WTC11 (cell line): ENCODE results near the gene DMRTB1. TPM values are rescaled to one million over a fixed set of nuclear protein-coding genes. Genes with fewer than 3 reads are reported as not detected.
A peak's percentile ranks its signal among the peaks of the same experiment; 100 is the strongest.

Experiments
- AFF4 ChIP-seq: sonication (generic); formaldehyde crosslinking; IDR thresholded peaks from 2 replicates; pipeline ENCODE4 v1.8.1; 2023; ENCODE audit warnings: mild to moderate bottlenecking, missing genetic modification reagents, borderline replicate concordance
- ATF1 ChIP-seq: sonication (generic); formaldehyde crosslinking; IDR thresholded peaks from 2 replicates; pipeline ENCODE4 v1.8.1; 2023; ENCODE audit warnings: mild to moderate bottlenecking, moderate library complexity, missing genetic modification reagents
- CREB1 ChIP-seq: sonication (generic); formaldehyde crosslinking; IDR thresholded peaks from 2 replicates; pipeline ENCODE4 v1.8.0; 2023; ENCODE audit warnings: mild to moderate bottlenecking, missing genetic modification reagents
- ETV6 ChIP-seq: sonication (generic); formaldehyde crosslinking; IDR thresholded peaks from 2 replicates; pipeline ENCODE4 v1.8.1; 2022; ENCODE audit warnings: mild to moderate bottlenecking, missing genetic modification reagents
- FOXP1 ChIP-seq: sonication (generic); formaldehyde crosslinking; IDR thresholded peaks from 2 replicates; pipeline ENCODE4 v1.8.0; 2022; ENCODE audit warnings: missing genetic modification reagents, mild to moderate bottlenecking, moderate library complexity, borderline replicate concordance
- GABPB1 ChIP-seq: sonication (generic); formaldehyde crosslinking; IDR thresholded peaks from 2 replicates; pipeline ENCODE4 v1.8.1; 2023; ENCODE audit warnings: mild to moderate bottlenecking, missing genetic modification reagents
- GTF2I ChIP-seq: fragments of 250-450 bp; sonication (Bioruptor Pico); conservative IDR thresholded peaks from 2 replicates; pipeline ENCODE4 v1.4.0; 2021; ENCODE audit warnings: mild to moderate bottlenecking
- IRF2 ChIP-seq: sonication (generic); formaldehyde crosslinking; IDR thresholded peaks from 2 replicates; pipeline ENCODE4 v1.8.0; 2022; ENCODE audit warnings: low read depth, missing genetic modification reagents, borderline replicate concordance
- JAZF1 ChIP-seq: fragments of 250-450 bp; sonication (Bioruptor Pico); IDR thresholded peaks from 2 replicates; pipeline ENCODE4 v1.9.0; 2021; ENCODE audit warnings: moderate library complexity, mild to moderate bottlenecking, inconsistent platforms
- MYBL2 ChIP-seq: sonication (generic); formaldehyde crosslinking; IDR thresholded peaks from 2 replicates; pipeline ENCODE4 v1.8.1; 2023; ENCODE audit warnings: mild to moderate bottlenecking, moderate library complexity, missing genetic modification reagents
- NR1H2 ChIP-seq: sonication (generic); formaldehyde crosslinking; IDR thresholded peaks from 2 replicates; pipeline ENCODE4 v1.9.0; 2021; ENCODE audit warnings: mild to moderate bottlenecking, moderate library complexity, missing genetic modification reagents
- RELA ChIP-seq: sonication (generic); formaldehyde crosslinking; IDR thresholded peaks from 2 replicates; pipeline ENCODE4 v1.8.1; 2022; ENCODE audit warnings: missing genetic modification reagents, mild to moderate bottlenecking, borderline replicate concordance
- RORB ChIP-seq: fragments of 250-450 bp; sonication (Bioruptor Pico); IDR thresholded peaks from 2 replicates; pipeline ENCODE4 v1.9.0; 2021; ENCODE audit warnings: mild to moderate bottlenecking
- SMAD4 ChIP-seq: sonication (generic); formaldehyde crosslinking; IDR thresholded peaks from 2 replicates; pipeline ENCODE4 v1.8.0; 2022; ENCODE audit warnings: mild to moderate bottlenecking, missing genetic modification reagents
- TEAD1 ChIP-seq: sonication (generic); formaldehyde crosslinking; IDR thresholded peaks from 2 replicates; pipeline ENCODE4 v1.8.0; 2022; ENCODE audit warnings: mild to moderate bottlenecking, missing genetic modification reagents
- USF2 ChIP-seq: sonication (generic); formaldehyde crosslinking; IDR thresholded peaks from 2 replicates; pipeline ENCODE4 v1.8.1; 2023; ENCODE audit warnings: mild to moderate bottlenecking, missing genetic modification reagents, moderate library complexity
- ZBTB21 ChIP-seq: sonication (generic); formaldehyde crosslinking; IDR thresholded peaks from 2 replicates; pipeline ENCODE4 v1.8.1; 2023; ENCODE audit warnings: mild to moderate bottlenecking, missing genetic modification reagents, borderline replicate concordance
- ZMAT4 ChIP-seq: fragments of 250-450 bp; sonication (Bioruptor Pico); IDR thresholded peaks from 2 replicates; pipeline ENCODE4 v1.9.0; 2021; ENCODE audit warnings: mild to moderate bottlenecking
- ZNF121 ChIP-seq: sonication (generic); formaldehyde crosslinking; IDR thresholded peaks from 2 replicates; pipeline ENCODE4 v1.8.0; 2023; ENCODE audit warnings: missing genetic modification reagents
- ZNF219 ChIP-seq: sonication (generic); formaldehyde crosslinking; IDR thresholded peaks from 2 replicates; pipeline ENCODE4 v1.8.0; 2023; ENCODE audit warnings: missing genetic modification reagents, mild to moderate bottlenecking, borderline replicate concordance
- ZNF263 ChIP-seq: sonication (generic); formaldehyde crosslinking; IDR thresholded peaks from 2 replicates; pipeline ENCODE4 v1.8.1; 2022; ENCODE audit warnings: low read depth, mild to moderate bottlenecking, moderate library complexity, missing genetic modification reagents
- ZNF317 ChIP-seq: sonication (generic); formaldehyde crosslinking; IDR thresholded peaks from 2 replicates; pipeline ENCODE4 v1.8.1; 2023; ENCODE audit warnings: low read depth, mild to moderate bottlenecking, moderate library complexity, missing genetic modification reagents, borderline replicate concordance
- ZNF396 ChIP-seq: fragments of 250-450 bp; sonication (Bioruptor Pico); IDR thresholded peaks from 2 replicates; pipeline ENCODE4 v1.8.0; 2021; ENCODE audit warnings: mild to moderate bottlenecking, moderate library complexity, borderline replicate concordance
- ZNF423 ChIP-seq: fragments of 250-450 bp; sonication (Bioruptor Pico); IDR thresholded peaks from 2 replicates; pipeline ENCODE4 v2.1.2; 2022; ENCODE audit warnings: mild to moderate bottlenecking, moderate library complexity
- ZNF671 ChIP-seq: fragments of 250-450 bp; sonication (Bioruptor Pico); IDR thresholded peaks from 2 replicates; pipeline ENCODE4 v1.8.0; 2021; ENCODE audit warnings: mild to moderate bottlenecking
- total RNA-seq: library from RNA; stranded (reverse); gene quantifications from 3 replicates; pipeline ENCODE4 v1.2.3, GENCODE V29; 2021
- TF ChIP-seq, protein P1 (sequence below): sonication (generic); formaldehyde crosslinking; IDR thresholded peaks from 2 replicates; pipeline ENCODE4 v1.8.0; 2022; ENCODE audit warnings: mild to moderate bottlenecking, missing genetic modification reagents
- TF ChIP-seq, protein P2 (sequence below): sonication (generic); formaldehyde crosslinking; IDR thresholded peaks from 2 replicates; pipeline ENCODE4 v1.8.1; 2023; ENCODE audit warnings: mild to moderate bottlenecking, missing genetic modification reagents
- TF ChIP-seq, protein P3 (sequence below): fragments of 250-450 bp; sonication (Bioruptor Pico); conservative IDR thresholded peaks from 2 replicates; pipeline ENCODE4 v1.9.0; 2021; ENCODE audit warnings: mild to moderate bottlenecking
- TF ChIP-seq, protein P4 (sequence below): fragments of 200-600 bp; IDR thresholded peaks from 2 replicates; pipeline ENCODE4 v1.8.0; 2022; ENCODE audit warnings: antibody characterized with exemption

Gene DMRTB1
- total RNA-seq, 1 experiment from 2014 or later, result 0.17 TPM

DNA sequence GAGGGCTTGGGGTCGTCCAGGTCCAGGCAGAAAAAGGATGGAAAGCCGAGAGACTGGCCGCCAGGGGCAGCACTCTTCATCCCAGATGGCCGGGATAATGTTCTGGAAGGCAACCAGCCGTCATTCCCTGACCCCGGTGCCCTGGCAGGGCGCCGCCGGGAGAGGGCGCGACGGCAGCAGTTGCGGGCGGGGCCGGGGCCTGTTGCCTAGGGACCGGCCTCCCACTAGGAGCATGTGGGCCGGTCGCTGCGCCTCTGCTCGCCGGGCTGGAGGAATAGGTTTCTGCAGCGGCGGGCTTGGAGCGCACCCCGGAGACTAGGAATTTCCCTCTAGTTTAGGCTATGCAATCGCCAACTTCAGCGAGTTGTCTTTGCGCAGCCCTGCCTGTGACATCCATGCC, 11.0 kb downstream of the DMRTB1 start (continued):
- TF ChIP-seq USF2 (CRISPR knock-in tag) (peak; percentile 36; the same call in 1 of the 2 replicates), GABPB1 (CRISPR knock-in tag) (no peak), NR1H2 (CRISPR knock-in tag) (no peak), SMAD4 (CRISPR knock-in tag) (no peak), ZMAT4 (CRISPR knock-in tag) (no peak), ATF1 (CRISPR knock-in tag) (no peak), AFF4 (0 out of 2 replicates have a peak, but pooled peaks have one; percentile 34), TEAD1 (CRISPR knock-in tag) (peak; percentile 71; the same call in 1 of the 2 replicates), ETV6 (CRISPR knock-in tag) (no peak), ZNF396 (CRISPR knock-in tag) (no peak), CREB1 (CRISPR knock-in tag) (no peak), FOXP1 (CRISPR knock-in tag) (no peak), ZNF219 (CRISPR knock-in tag) (no peak), ZBTB21 (CRISPR knock-in tag) (peak; percentile 71; the same call in 1 of the 2 replicates), JAZF1 (CRISPR knock-in tag) (no peak), ZNF423 (CRISPR knock-in tag) (no peak), GTF2I (CRISPR knock-in tag) (no peak), RELA (no peak), IRF2 (CRISPR knock-in tag) (no peak), ZNF121 (CRISPR knock-in tag) (no peak), ZNF263 (CRISPR knock-in tag) (no peak), ZNF671 (CRISPR knock-in tag) (no peak), ZNF317 (CRISPR knock-in tag) (no peak), MYBL2 (CRISPR knock-in tag) (no peak; the same call in 1 of the 2 replicates), RORB (CRISPR knock-in tag) (no peak)
- TF ChIP-seq, protein P1, sequence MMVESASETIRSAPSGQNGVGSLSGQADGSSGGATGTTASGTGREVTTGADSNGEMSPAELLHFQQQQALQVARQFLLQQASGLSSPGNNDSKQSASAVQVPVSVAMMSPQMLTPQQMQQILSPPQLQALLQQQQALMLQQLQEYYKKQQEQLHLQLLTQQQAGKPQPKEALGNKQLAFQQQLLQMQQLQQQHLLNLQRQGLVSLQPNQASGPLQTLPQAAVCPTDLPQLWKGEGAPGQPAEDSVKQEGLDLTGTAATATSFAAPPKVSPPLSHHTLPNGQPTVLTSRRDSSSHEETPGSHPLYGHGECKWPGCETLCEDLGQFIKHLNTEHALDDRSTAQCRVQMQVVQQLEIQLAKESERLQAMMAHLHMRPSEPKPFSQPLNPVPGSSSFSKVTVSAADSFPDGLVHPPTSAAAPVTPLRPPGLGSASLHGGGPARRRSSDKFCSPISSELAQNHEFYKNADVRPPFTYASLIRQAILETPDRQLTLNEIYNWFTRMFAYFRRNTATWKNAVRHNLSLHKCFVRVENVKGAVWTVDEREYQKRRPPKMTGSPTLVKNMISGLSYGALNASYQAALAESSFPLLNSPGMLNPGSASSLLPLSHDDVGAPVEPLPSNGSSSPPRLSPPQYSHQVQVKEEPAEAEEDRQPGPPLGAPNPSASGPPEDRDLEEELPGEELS (CRISPR knock-in tag), result no peak
- TF ChIP-seq, protein P2, sequence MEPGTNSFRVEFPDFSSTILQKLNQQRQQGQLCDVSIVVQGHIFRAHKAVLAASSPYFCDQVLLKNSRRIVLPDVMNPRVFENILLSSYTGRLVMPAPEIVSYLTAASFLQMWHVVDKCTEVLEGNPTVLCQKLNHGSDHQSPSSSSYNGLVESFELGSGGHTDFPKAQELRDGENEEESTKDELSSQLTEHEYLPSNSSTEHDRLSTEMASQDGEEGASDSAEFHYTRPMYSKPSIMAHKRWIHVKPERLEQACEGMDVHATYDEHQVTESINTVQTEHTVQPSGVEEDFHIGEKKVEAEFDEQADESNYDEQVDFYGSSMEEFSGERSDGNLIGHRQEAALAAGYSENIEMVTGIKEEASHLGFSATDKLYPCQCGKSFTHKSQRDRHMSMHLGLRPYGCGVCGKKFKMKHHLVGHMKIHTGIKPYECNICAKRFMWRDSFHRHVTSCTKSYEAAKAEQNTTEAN, result no peak
- TF ChIP-seq, protein P3, sequence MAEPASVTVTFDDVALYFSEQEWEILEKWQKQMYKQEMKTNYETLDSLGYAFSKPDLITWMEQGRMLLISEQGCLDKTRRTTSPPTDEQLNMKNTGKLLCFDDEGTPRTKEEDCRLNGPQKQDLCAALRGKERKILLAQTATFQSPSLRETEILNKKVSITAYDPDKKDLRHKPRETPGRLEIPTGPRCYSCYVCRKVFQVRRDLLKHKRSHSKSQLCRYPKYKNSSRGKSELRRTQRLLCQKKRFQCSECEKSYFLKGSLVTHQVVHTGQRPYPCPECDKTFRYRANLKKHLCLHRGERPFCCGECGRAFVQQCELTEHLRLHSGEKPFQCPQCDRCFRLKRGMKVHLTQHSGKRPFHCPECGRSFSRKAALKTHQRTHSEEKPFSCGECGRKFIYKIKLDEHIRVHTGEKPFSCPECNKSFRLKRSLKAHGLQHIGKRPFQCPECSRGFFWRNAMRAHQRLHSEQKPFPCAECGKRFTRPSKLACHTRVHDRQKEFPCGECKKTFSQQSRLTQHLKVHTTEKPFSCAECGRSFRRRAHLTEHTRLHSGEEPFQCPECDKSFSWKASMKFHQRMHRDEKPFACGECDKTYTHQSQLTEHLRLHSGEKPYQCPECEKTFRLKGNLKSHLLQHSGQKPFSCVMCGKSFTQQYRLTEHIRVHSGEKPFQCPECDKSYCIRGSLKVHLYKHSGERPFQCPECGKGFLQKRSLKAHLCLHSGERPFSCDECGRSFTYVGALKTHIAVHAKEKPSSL, result no peak
- TF ChIP-seq, protein P4, sequence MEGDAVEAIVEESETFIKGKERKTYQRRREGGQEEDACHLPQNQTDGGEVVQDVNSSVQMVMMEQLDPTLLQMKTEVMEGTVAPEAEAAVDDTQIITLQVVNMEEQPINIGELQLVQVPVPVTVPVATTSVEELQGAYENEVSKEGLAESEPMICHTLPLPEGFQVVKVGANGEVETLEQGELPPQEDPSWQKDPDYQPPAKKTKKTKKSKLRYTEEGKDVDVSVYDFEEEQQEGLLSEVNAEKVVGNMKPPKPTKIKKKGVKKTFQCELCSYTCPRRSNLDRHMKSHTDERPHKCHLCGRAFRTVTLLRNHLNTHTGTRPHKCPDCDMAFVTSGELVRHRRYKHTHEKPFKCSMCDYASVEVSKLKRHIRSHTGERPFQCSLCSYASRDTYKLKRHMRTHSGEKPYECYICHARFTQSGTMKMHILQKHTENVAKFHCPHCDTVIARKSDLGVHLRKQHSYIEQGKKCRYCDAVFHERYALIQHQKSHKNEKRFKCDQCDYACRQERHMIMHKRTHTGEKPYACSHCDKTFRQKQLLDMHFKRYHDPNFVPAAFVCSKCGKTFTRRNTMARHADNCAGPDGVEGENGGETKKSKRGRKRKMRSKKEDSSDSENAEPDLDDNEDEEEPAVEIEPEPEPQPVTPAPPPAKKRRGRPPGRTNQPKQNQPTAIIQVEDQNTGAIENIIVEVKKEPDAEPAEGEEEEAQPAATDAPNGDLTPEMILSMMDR, result peak; percentile 90
